Measurements from ENCODE around the gene AP1S3. TPM values are rescaled to one million over a fixed set of nuclear protein-coding genes. Genes with fewer than 3 reads are reported as not detected.

Gene AP1S3
- total RNA-seq, 1 donor from 2014 or later: 5.1 TPM

DNA sequence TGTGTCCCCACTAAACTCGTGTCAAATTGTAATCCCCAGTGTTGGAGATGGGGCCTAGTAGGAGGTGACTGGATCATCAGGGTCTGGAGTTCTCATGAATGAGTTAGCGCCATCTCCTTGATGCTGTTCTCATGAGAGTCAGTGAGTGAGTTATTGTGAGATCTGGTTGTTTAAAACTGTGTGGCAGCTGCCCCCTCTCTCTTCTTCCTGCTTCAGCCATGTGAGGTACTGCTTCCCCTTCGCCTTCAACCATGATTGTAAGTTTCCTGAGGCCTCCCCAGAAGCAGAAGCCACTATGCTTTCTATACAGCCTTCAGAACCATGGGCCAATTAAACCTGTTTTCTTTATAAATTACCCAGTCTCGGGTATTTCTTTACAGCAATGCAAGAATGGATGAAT, 50.4 kb downstream of the AP1S3 start:
- no peak for DNase-seq (ENCODE audit: low spot score)
- no peak overlapping the region for H3K27ac Mint-ChIP-seq
- H3K27ac ChIP-seq: no peak overlapping the region

DNA sequence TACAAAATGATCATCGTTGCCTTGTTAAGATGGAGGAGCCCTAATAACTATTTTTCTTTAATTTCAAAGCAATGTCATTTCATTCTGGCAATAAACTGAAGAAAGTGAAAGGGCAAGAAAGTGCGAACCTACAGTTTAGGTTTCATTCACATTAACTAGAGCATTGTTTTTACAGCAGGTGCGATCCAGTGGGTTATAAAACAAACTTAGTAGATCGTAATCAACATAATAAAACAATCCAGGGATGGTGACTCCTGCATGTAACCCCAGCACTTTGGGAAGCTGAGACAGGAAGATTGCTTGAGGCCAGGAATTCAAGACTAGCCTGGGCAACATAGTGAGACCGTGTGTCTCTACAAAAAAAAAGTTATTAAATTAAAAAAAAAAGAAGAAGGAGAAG, 51.1 kb downstream of the AP1S3 start:
- no peaks in the 10 kb centered on the region for H3K36me3 Mint-ChIP-seq
- H3K4me3 ChIP-seq: no peak overlapping the region
- DNase-seq (ENCODE audit: low spot score): no peak
- H3K27me3 ChIP-seq: no peaks in the 10 kb centered on the region
- H3K79me2 ChIP-seq (ENCODE audit: low read depth): no peaks in the 10 kb centered on the region
- H3K9ac ChIP-seq: no peak overlapping the region
- peaks cover 2% of the 10 kb centered on the region for H3K27me3 Mint-ChIP-seq (ENCODE audit: insufficient read depth, low read depth)
- H3K27ac ChIP-seq: no peak overlapping the region
- no peak overlapping the region for H3K4me3 Mint-ChIP-seq
- H2AFZ ChIP-seq (replicated peaks): no peak overlapping the region
- no peaks in the 10 kb centered on the region for H3K36me3 ChIP-seq
- H3K4me2 ChIP-seq: no peak overlapping the region
- H3F3A ChIP-seq (ENCODE audit: low read depth): no peaks in the 10 kb centered on the region
- H3K27ac Mint-ChIP-seq: no peak overlapping the region
- H3K9me3 ChIP-seq (ENCODE audit: low read depth): no peaks in the 10 kb centered on the region
- peaks cover 7% of the 10 kb centered on the region for H3K9me3 Mint-ChIP-seq
- H3K4me1 ChIP-seq: no peaks in the 10 kb centered on the region
- no peaks in the 10 kb centered on the region for H3K4me1 Mint-ChIP-seq
- no peaks in the 10 kb centered on the region for H4K20me1 ChIP-seq (ENCODE audit: low read depth)
- TF ChIP-seq EZH2 (IDR thresholded peaks at IDR 0.05) (no peak), EZH2phosphoT487 (IDR thresholded peaks at IDR 0.05) (no peak)
- TF ChIP-seq, protein P1, sequence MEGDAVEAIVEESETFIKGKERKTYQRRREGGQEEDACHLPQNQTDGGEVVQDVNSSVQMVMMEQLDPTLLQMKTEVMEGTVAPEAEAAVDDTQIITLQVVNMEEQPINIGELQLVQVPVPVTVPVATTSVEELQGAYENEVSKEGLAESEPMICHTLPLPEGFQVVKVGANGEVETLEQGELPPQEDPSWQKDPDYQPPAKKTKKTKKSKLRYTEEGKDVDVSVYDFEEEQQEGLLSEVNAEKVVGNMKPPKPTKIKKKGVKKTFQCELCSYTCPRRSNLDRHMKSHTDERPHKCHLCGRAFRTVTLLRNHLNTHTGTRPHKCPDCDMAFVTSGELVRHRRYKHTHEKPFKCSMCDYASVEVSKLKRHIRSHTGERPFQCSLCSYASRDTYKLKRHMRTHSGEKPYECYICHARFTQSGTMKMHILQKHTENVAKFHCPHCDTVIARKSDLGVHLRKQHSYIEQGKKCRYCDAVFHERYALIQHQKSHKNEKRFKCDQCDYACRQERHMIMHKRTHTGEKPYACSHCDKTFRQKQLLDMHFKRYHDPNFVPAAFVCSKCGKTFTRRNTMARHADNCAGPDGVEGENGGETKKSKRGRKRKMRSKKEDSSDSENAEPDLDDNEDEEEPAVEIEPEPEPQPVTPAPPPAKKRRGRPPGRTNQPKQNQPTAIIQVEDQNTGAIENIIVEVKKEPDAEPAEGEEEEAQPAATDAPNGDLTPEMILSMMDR (IDR thresholded peaks at IDR 0.05): no peak

More for the DNA sequence above, 50.4 kb downstream of the AP1S3 start:
- Histone ChIP-seq H3K27me3 (no peaks in the 10 kb centered on the region), H3K36me3 (no peaks in the 10 kb centered on the region), H3K79me2 (ENCODE audit: low read depth) (no peaks in the 10 kb centered on the region), H3F3A (ENCODE audit: low read depth) (no peaks in the 10 kb centered on the region), H2AFZ (replicated peaks) (no peak overlapping the region), H3K9me3 (ENCODE audit: low read depth) (no peaks in the 10 kb centered on the region), H3K4me2 (no peak overlapping the region), H4K20me1 (ENCODE audit: low read depth) (no peaks in the 10 kb centered on the region), H3K9ac (no peak overlapping the region), H3K4me3 (no peak overlapping the region), H3K4me1 (no peaks in the 10 kb centered on the region)
- Mint-ChIP-seq H3K4me3 (no peak overlapping the region), H3K9me3 (peaks cover 14% of the 10 kb centered on the region), H3K4me1 (no peaks in the 10 kb centered on the region), H3K36me3 (no peaks in the 10 kb centered on the region), H3K27me3 (ENCODE audit: insufficient read depth, low read depth) (peaks cover 2% of the 10 kb centered on the region)
- TF ChIP-seq EZH2 (IDR thresholded peaks at IDR 0.05): no peak
- TF ChIP-seq, protein P1 (IDR thresholded peaks at IDR 0.05): no peak
- no peak for TF ChIP-seq EZH2phosphoT487 (IDR thresholded peaks at IDR 0.05)

DNA sequence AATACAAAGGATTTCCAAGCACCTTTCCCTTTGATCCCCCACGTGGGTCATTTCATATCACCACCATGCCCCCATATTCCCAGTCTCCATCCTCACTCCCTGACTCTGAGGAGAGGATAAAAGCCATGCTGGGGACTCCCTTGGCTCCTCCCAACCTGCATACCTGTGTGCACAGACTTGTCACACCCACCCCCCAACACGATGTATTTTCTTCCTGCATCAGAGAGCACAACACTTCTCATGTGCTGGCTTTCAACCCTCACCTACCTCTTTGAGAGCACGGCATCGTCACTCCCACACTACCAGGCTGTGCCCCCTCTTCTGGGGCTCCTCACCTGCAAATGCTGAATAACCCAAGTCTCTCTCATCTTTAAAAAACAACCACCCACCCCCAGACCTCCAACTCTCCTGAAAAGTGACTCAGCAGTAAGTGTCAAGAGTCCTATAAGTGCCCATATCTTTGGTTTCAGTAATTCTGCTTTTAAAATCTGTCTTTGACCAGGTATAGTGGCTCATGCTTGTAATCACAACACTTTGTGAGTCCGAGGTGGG, 53.1 kb downstream of the AP1S3 start:
- Histone ChIP-seq H3K79me2 (ENCODE audit: low read depth) (no peaks in the 10 kb centered on the region), H3K27ac (no peak overlapping the region), H3K9ac (no peak overlapping the region), H3K4me1 (no peaks in the 10 kb centered on the region), H3K9me3 (ENCODE audit: low read depth) (no peaks in the 10 kb centered on the region), H4K20me1 (ENCODE audit: low read depth) (no peaks in the 10 kb centered on the region), H2AFZ (replicated peaks) (no peak overlapping the region), H3K4me3 (no peak overlapping the region), H3K4me2 (no peak overlapping the region), H3F3A (ENCODE audit: low read depth) (no peaks in the 10 kb centered on the region), H3K36me3 (no peaks in the 10 kb centered on the region), H3K27me3 (no peaks in the 10 kb centered on the region)
- Mint-ChIP-seq H3K4me1 (no peaks in the 10 kb centered on the region), H3K27ac (no peak overlapping the region), H3K4me3 (no peak overlapping the region), H3K9me3 (no peaks in the 10 kb centered on the region), H3K36me3 (no peaks in the 10 kb centered on the region), H3K27me3 (ENCODE audit: insufficient read depth, low read depth) (peaks cover 2% of the 10 kb centered on the region)
- TF ChIP-seq EZH2 (IDR thresholded peaks at IDR 0.05) (no peak), EZH2phosphoT487 (IDR thresholded peaks at IDR 0.05) (no peak)
- TF ChIP-seq, protein P1 (IDR thresholded peaks at IDR 0.05): no peak
- no peak for DNase-seq (ENCODE audit: low spot score)
